Neural crest cell (in vitro differentiated cells): ENCODE data around the gene PPCDC. TPM values are rescaled to one million over a fixed set of nuclear protein-coding genes. Genes with fewer than 3 reads are reported as not detected.

Source experiments
- DNase-seq: peaks from one replicate; pipeline ENCODE4 v3.0.0; 2021; ENCODE audit warnings: low read depth, mixed read lengths, low spot score
- H3K27ac Mint-ChIP-seq: one replicate; pipeline ENCODE4 v1.8.0; 2021; ENCODE audit warnings: mild to moderate bottlenecking, mixed read lengths; ENCODE audit not compliant: unreplicated experiment
- H3K27me3 Mint-ChIP-seq: 2 replicates; pipeline ENCODE4 v1.8.0; 2021; ENCODE audit warnings: low read depth, mild to moderate bottlenecking, mixed read lengths
- H3K36me3 Mint-ChIP-seq: 2 replicates; pipeline ENCODE4 v1.8.0; 2021; ENCODE audit warnings: low read depth, mild to moderate bottlenecking, mixed read lengths
- H3K4me1 Mint-ChIP-seq: 2 replicates; pipeline ENCODE4 v1.8.0; 2021; ENCODE audit warnings: mixed read lengths
- H3K4me3 Mint-ChIP-seq: one replicate; pipeline ENCODE4 v1.8.0; 2021; ENCODE audit warnings: mild to moderate bottlenecking, mixed read lengths
- H3K9me3 Mint-ChIP-seq: 2 replicates; pipeline ENCODE4 v1.8.0; 2021; ENCODE audit warnings: mixed read lengths
- total RNA-seq: library from RNA; stranded (reverse); gene quantifications from 2 replicates; pipeline ENCODE4 v1.2.1, GENCODE V29; 2021
- TF ChIP-seq, protein P1 (sequence below): fragments of 200-600 bp; sonication (generic); conservative IDR thresholded peaks from 2 replicates; pipeline ENCODE4 v1.5.0; 2021; ENCODE audit warnings: antibody characterized with exemption, mild to moderate bottlenecking

Gene PPCDC
- total RNA-seq, 1 donor from 2014 or later, result 16.5 TPM

DNA sequence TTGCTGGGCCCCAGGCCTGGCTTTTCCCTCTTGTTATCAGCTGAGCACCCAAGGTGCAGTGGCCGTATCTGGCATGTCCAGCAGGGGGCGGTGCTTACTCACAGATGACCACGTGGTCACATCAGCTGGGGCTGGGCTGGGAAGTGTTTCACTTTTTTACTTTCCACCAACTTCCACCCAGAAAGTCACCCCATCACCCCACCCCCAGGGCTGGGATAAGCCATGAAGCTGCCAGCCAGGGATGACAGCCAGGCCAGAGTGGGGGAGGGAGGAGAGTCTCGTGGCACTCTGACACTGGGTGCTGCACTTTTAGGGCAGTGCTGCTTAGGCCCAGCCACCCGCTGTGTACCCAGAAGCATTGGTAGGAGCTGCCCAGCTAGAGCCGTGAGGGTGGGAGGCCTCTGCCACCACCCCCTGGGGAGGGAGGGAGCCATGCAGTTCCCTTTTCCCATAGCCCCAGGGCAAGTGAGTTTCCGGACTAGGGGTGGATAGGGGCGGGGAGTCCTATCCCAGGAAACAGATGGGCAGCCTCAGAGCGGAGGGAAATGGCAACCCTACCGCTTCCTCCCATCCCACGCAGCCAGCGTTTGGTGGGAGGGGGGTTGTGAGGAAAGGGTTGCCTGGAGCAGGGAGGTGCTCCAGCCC is 6.1 kb downstream of the PPCDC start:
- Mint-ChIP-seq H3K27me3 (no peaks in the 10 kb centered on the region), H3K4me1 (peaks cover 12% of the 10 kb centered on the region)

DNA sequence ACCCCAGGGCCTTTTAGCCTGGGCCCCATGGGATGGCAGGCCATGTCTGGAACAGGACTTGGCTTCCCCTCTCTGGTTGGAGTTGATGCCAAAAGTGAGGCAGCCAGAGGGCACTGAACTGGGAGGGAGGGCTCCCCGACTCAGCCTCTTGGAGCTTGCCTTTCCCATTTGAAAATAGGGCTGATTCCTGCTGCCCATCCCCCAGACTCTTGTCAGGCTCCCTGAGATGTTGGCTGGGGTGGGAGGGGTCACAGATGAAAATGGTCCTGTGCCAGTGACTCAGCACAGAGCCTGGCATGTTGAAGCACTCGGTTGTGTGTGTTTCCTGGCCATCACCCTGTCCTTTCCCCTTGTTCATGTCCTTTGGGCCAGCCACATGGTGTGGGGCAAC is 6.6 kb downstream of the PPCDC start:
- Mint-ChIP-seq H3K4me3 (no peak overlapping the region), H3K27me3 (no peaks in the 10 kb centered on the region), H3K27ac (no peak overlapping the region), H3K4me1 (peaks cover 11% of the 10 kb centered on the region), H3K36me3 (peaks cover under 1% of the 10 kb centered on the region), H3K9me3 (no peaks in the 10 kb centered on the region)
- TF ChIP-seq, protein P1, sequence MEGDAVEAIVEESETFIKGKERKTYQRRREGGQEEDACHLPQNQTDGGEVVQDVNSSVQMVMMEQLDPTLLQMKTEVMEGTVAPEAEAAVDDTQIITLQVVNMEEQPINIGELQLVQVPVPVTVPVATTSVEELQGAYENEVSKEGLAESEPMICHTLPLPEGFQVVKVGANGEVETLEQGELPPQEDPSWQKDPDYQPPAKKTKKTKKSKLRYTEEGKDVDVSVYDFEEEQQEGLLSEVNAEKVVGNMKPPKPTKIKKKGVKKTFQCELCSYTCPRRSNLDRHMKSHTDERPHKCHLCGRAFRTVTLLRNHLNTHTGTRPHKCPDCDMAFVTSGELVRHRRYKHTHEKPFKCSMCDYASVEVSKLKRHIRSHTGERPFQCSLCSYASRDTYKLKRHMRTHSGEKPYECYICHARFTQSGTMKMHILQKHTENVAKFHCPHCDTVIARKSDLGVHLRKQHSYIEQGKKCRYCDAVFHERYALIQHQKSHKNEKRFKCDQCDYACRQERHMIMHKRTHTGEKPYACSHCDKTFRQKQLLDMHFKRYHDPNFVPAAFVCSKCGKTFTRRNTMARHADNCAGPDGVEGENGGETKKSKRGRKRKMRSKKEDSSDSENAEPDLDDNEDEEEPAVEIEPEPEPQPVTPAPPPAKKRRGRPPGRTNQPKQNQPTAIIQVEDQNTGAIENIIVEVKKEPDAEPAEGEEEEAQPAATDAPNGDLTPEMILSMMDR, result no peak
- no peak for DNase-seq

More for the DNA sequence above, 6.1 kb downstream of the PPCDC start:
- Mint-ChIP-seq H3K27ac (no peak overlapping the region), H3K9me3 (no peaks in the 10 kb centered on the region), H3K36me3 (no peaks in the 10 kb centered on the region), H3K4me3 (peak overlapping the region; percentile 69)
- DNase-seq, result peak; percentile 95
- TF ChIP-seq, protein P1, result peak; percentile 96

DNA sequence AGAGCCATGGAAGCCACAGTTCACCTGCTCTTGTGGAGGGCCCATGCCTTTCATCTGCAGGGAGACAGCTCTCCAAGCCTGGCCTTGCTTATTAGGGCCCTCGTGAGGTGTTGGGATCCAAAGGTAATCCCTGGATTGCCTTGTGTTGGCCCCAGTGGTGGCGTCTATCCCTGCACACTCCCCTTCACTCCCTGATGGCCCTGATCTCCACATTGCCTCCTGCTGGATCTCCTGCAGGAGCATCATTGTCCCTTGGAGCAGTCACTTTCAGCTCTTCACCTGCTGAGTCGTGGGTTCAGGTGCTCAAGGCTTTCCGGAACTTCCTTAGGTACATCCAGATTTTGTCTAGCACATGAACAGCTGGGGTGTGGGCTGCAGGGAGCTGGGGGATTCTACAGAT is 7.0 kb downstream of the PPCDC start:
- Mint-ChIP-seq H3K4me1 (peaks cover 7% of the 10 kb centered on the region), H3K4me3 (no peak overlapping the region), H3K27me3 (no peaks in the 10 kb centered on the region), H3K27ac (no peak overlapping the region), H3K9me3 (no peaks in the 10 kb centered on the region), H3K36me3 (peaks cover 4% of the 10 kb centered on the region)
- DNase-seq, result no peak
- TF ChIP-seq, protein P1, result no peak

DNA sequence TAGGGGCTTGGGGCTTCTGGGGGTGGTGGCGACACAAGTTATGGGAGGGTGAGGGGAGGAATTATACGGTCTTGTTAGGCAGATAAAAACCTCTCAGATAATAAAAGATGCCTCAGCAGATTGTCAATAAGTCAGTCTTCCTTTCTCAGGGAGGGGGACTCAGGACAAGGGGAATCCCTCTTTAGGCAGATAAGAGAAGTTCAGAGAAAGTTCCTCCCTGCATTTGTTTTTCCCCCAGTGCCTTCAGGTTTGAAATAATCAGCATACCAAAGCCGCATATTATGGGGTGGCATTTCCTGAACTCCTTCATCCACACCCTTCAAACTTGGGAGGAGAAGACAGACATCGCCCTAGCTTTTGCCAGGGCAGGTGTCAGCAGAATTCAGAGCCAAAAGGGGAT is 8.5 kb downstream of the PPCDC start:
- TF ChIP-seq, protein P1, result no peak
- Mint-ChIP-seq H3K4me1 (peaks cover 14% of the 10 kb centered on the region), H3K4me3 (no peak overlapping the region), H3K9me3 (no peaks in the 10 kb centered on the region), H3K36me3 (peaks cover 8% of the 10 kb centered on the region), H3K27me3 (no peaks in the 10 kb centered on the region), H3K27ac (no peak overlapping the region)
- no peak for DNase-seq

DNA sequence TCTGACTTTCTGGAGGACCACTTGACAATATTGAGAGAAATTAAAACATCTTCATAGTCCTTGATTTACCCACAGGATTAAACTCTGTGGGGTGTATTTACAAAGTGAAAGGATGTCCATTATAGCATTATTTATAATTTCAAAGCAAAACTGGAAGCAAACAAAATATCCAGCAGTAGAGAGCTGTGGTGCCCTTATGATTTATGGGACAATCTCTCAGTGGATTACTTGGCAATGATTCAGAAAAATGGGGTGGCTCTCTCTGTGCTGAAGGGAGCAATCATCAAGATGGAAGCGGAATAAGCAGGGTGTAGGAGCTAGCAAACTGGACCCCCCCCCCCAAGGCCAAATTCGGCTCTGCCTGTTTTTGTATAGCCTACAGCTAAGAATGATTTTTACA is 9.0 kb downstream of the PPCDC start:
- H3K9me3 Mint-ChIP-seq, result no peaks in the 10 kb centered on the region
- H3K4me3 Mint-ChIP-seq, result no peak overlapping the region
- no peaks in the 10 kb centered on the region for H3K27me3 Mint-ChIP-seq
- DNase-seq, result no peak
- H3K27ac Mint-ChIP-seq, result no peak overlapping the region
- TF ChIP-seq, protein P1, result no peak
- H3K4me1 Mint-ChIP-seq, result peaks cover 19% of the 10 kb centered on the region
- H3K36me3 Mint-ChIP-seq, result peaks cover 8% of the 10 kb centered on the region
